HEK293 (cell line): ENCODE data around the gene CHKA.

Experiments
- CTCF ChIA-PET: fragments of 350-600 bp; formaldehyde crosslinking; extraction: SDS; loops from one replicate; lab custom pipeline; 2021; ENCODE audit warnings: antibody characterized with exemption; lab: Yijun Ruan, JAX
- POLR2A ChIA-PET: fragments of 300-600 bp; formaldehyde crosslinking; extraction: SDS; loops from one replicate; lab custom pipeline; 2020; ENCODE audit warnings: antibody characterized with exemption, inconsistent platforms; lab: Yijun Ruan, JAX
- H3K27ac ChIP-seq: fragments of 200-500 bp; sonication (Bioruptor generic); 2 replicates; pipeline ENCODE4 v1.5.1; 2014; ENCODE audit warnings: low read depth, low read length, control low read depth, inconsistent platforms; ENCODE audit errors: extremely low read depth
- H3K36me3 ChIP-seq, 2 experiments: fragments of 200-500 bp in 1 of 2; sonication (Bioruptor generic) in 1 of 2; 1 replicate in 1 of 2; 2 replicates in 1 of 2; pipeline ENCODE4 v1.5.1; 2014 to 2017; ENCODE audit warnings: inconsistent platforms in 2 of 2, low read length in 2 of 2; ENCODE audit not compliant: control insufficient read depth in 2 of 2, insufficient read depth in 1 of 2
- H3K4me1 ChIP-seq: fragments of 200-500 bp; sonication (Bioruptor generic); 2 replicates; pipeline ENCODE4 v1.5.1; 2014; ENCODE audit warnings: mild to moderate bottlenecking, low read length, inconsistent platforms; ENCODE audit not compliant: control insufficient read depth, insufficient read depth
- H3K4me3 ChIP-seq: 2 replicates; pipeline ENCODE4 v1.5.1; 2011; ENCODE audit warnings: low read depth, mild to moderate bottlenecking, control low read depth, low read length, moderate library complexity
- H3K9me3 ChIP-seq: fragments of 200-500 bp; sonication (Bioruptor generic); 2 replicates; pipeline ENCODE4 v1.5.1; 2014; ENCODE audit warnings: low read depth, low read length, inconsistent platforms; ENCODE audit not compliant: control insufficient read depth, insufficient read depth
- FEZF1 ChIP-seq: fragments of 450-650 bp; formaldehyde crosslinking; IDR thresholded peaks from 2 replicates; pipeline ENCODE4 v1.5.1; 2016; ENCODE audit warnings: missing biosample characterization, missing genetic modification characterization
- GLIS1 ChIP-seq: fragments of 450-650 bp; formaldehyde crosslinking; IDR thresholded peaks from 2 replicates; pipeline ENCODE4 v1.5.1; 2016; ENCODE audit warnings: missing biosample characterization, missing genetic modification characterization
- GLIS2 ChIP-seq: fragments of 450-650 bp; formaldehyde crosslinking; IDR thresholded peaks from 2 replicates; pipeline ENCODE4 v1.5.1; 2016; ENCODE audit warnings: missing biosample characterization, missing genetic modification characterization
- KLF1 ChIP-seq: fragments of 450-650 bp; formaldehyde crosslinking; IDR thresholded peaks from 2 replicates; pipeline ENCODE4 v1.5.1; 2016; ENCODE audit warnings: missing biosample characterization, missing genetic modification characterization
- KLF9 ChIP-seq: fragments of 450-650 bp; formaldehyde crosslinking; IDR thresholded peaks from 2 replicates; pipeline ENCODE4 v1.5.1; 2016; ENCODE audit warnings: missing biosample characterization, missing genetic modification characterization, low read depth
- SCRT2 ChIP-seq: fragments of 450-650 bp; formaldehyde crosslinking; IDR thresholded peaks from 2 replicates; pipeline ENCODE4 v1.5.1; 2016; ENCODE audit warnings: missing biosample characterization, missing genetic modification characterization
- SP2 ChIP-seq: fragments of 450-650 bp; formaldehyde crosslinking; IDR thresholded peaks from 2 replicates; pipeline ENCODE4 v1.5.1; 2016; ENCODE audit warnings: missing biosample characterization, missing genetic modification characterization
- TCF7L2 ChIP-seq: IDR thresholded peaks from 2 replicates; pipeline ENCODE4 v1.6.1; 2011; ENCODE audit warnings: low read depth, mild to moderate bottlenecking, inconsistent platforms, low read length, moderate library complexity, borderline replicate concordance
- ZBTB20 ChIP-seq: fragments of 450-650 bp; formaldehyde crosslinking; IDR thresholded peaks from 2 replicates; pipeline ENCODE4 v1.5.1; 2016; ENCODE audit warnings: missing biosample characterization, missing genetic modification characterization
- ZBTB26 ChIP-seq: fragments of 450-650 bp; formaldehyde crosslinking; optimal IDR thresholded peaks from 2 replicates; pipeline ENCODE3; 2016; ENCODE audit warnings: missing biosample characterization, mild to moderate bottlenecking, missing genetic modification characterization
- ZFP3 ChIP-seq: fragments of 450-650 bp; formaldehyde crosslinking; IDR thresholded peaks from 2 replicates; pipeline ENCODE4 v1.5.1; 2016; ENCODE audit warnings: low read depth, missing biosample characterization, missing genetic modification characterization
- ZIC2 ChIP-seq: fragments of 450-650 bp; formaldehyde crosslinking; IDR thresholded peaks from 2 replicates; pipeline ENCODE4 v1.5.1; 2016; ENCODE audit warnings: missing biosample characterization, missing genetic modification characterization
- ZNF133 ChIP-seq: fragments of 450-650 bp; formaldehyde crosslinking; IDR thresholded peaks from 2 replicates; pipeline ENCODE4 v1.5.1; 2016; ENCODE audit warnings: missing biosample characterization, missing genetic modification characterization
- ZNF2 ChIP-seq: fragments of 450-650 bp; formaldehyde crosslinking; IDR thresholded peaks from 2 replicates; pipeline ENCODE4 v1.5.1; 2016; ENCODE audit warnings: missing biosample characterization, missing genetic modification characterization
- ZNF341 ChIP-seq: fragments of 450-650 bp; formaldehyde crosslinking; IDR thresholded peaks from 2 replicates; pipeline ENCODE4; 2016; ENCODE audit warnings: low read depth, missing biosample characterization, missing genetic modification characterization
- ZNF394 ChIP-seq: fragments of 450-650 bp; formaldehyde crosslinking; IDR thresholded peaks from 2 replicates; pipeline ENCODE4 v1.5.1; 2016; ENCODE audit warnings: missing biosample characterization, missing genetic modification characterization, mild to moderate bottlenecking, moderate library complexity, borderline replicate concordance
- ZNF707 ChIP-seq: fragments of 450-650 bp; formaldehyde crosslinking; IDR thresholded peaks from 2 replicates; pipeline ENCODE4 v1.5.1; 2016; ENCODE audit warnings: missing biosample characterization, missing genetic modification characterization
- ZSCAN23 ChIP-seq: fragments of 450-650 bp; formaldehyde crosslinking; IDR thresholded peaks from 2 replicates; pipeline ENCODE4 v1.5.1; 2016; ENCODE audit warnings: missing biosample characterization, missing genetic modification characterization
- TF ChIP-seq, protein P1 (sequence below): fragments of 450-650 bp; formaldehyde crosslinking; IDR thresholded peaks from 2 replicates; pipeline ENCODE4 v1.5.1; 2016; ENCODE audit warnings: missing biosample characterization, missing genetic modification characterization
- TF ChIP-seq, protein P2 (sequence below): IDR thresholded peaks from 2 replicates; pipeline ENCODE4 v1.6.1; 2011; ENCODE audit warnings: mild to moderate bottlenecking, low read depth, low read length, borderline replicate concordance
- TF ChIP-seq, protein P3 (sequence below): fragments of 450-650 bp; formaldehyde crosslinking; IDR thresholded peaks from 2 replicates; pipeline ENCODE4 v1.5.1; 2016; ENCODE audit warnings: missing biosample characterization, missing genetic modification characterization

CHKA gene

GRCh38 chr11:68002938-68003845, 118.0 kb downstream of the CHKA start:
- no peak overlapping the region for H3K27ac ChIP-seq
- H3K36me3 ChIP-seq, result no peaks in the 10 kb centered on the region
- TF ChIP-seq ZNF133 (tag by site-specific recombination), result no peak
- TF ChIP-seq KLF1, result no peak
- no peak for TF ChIP-seq ZNF2 (tag by site-specific recombination)
- TF ChIP-seq, protein P1, sequence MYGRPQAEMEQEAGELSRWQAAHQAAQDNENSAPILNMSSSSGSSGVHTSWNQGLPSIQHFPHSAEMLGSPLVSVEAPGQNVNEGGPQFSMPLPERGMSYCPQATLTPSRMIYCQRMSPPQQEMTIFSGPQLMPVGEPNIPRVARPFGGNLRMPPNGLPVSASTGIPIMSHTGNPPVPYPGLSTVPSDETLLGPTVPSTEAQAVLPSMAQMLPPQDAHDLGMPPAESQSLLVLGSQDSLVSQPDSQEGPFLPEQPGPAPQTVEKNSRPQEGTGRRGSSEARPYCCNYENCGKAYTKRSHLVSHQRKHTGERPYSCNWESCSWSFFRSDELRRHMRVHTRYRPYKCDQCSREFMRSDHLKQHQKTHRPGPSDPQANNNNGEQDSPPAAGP, result no peak
- peak; percentile 68 for TF ChIP-seq ZIC2
- TF ChIP-seq KLF9 (tag by site-specific recombination), result 0 out of 2 replicates have a peak, but pooled peaks have one; percentile 14
- TF ChIP-seq GLIS2 (tag by site-specific recombination), result peak; percentile 48
- TF ChIP-seq FEZF1 (tag by site-specific recombination), result no peak
- no peak for TF ChIP-seq ZNF707 (tag by site-specific recombination)
- no peak for TF ChIP-seq ZFP3 (tag by site-specific recombination)
- no peak for TF ChIP-seq ZSCAN23 (tag by site-specific recombination)
- TF ChIP-seq, protein P2, sequence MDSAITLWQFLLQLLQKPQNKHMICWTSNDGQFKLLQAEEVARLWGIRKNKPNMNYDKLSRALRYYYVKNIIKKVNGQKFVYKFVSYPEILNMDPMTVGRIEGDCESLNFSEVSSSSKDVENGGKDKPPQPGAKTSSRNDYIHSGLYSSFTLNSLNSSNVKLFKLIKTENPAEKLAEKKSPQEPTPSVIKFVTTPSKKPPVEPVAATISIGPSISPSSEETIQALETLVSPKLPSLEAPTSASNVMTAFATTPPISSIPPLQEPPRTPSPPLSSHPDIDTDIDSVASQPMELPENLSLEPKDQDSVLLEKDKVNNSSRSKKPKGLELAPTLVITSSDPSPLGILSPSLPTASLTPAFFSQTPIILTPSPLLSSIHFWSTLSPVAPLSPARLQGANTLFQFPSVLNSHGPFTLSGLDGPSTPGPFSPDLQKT, result no peak
- TF ChIP-seq, protein P3, sequence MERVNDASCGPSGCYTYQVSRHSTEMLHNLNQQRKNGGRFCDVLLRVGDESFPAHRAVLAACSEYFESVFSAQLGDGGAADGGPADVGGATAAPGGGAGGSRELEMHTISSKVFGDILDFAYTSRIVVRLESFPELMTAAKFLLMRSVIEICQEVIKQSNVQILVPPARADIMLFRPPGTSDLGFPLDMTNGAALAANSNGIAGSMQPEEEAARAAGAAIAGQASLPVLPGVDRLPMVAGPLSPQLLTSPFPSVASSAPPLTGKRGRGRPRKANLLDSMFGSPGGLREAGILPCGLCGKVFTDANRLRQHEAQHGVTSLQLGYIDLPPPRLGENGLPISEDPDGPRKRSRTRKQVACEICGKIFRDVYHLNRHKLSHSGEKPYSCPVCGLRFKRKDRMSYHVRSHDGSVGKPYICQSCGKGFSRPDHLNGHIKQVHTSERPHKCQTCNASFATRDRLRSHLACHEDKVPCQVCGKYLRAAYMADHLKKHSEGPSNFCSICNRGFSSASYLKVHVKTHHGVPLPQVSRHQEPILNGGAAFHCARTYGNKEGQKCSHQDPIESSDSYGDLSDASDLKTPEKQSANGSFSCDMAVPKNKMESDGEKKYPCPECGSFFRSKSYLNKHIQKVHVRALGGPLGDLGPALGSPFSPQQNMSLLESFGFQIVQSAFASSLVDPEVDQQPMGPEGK (tag by site-specific recombination), result peak; percentile 14; the same call in 1 of the 2 replicates
- TF ChIP-seq ZBTB26 (tag by site-specific recombination), result peak; percentile 33
- 0 out of 2 replicates have a peak, but pooled peaks have one; percentile 12 for TF ChIP-seq SP2 (tag by site-specific recombination)
- TF ChIP-seq ZBTB20 (tag by site-specific recombination), result no peak
- TF ChIP-seq SCRT2, result peak; percentile 47; the same call in 1 of the 2 replicates
- no peak for TF ChIP-seq ZNF341 (tag by site-specific recombination)
- peak; percentile 33; the same call in 1 of the 2 replicates for TF ChIP-seq GLIS1 (tag by site-specific recombination)
- TF ChIP-seq TCF7L2, result no peak
- no peak for TF ChIP-seq ZNF394
- TF ChIP-seq, all 188 proteins: peak for 8
- Histone ChIP-seq H3K4me1 (no peaks in the 10 kb centered on the region; the same call in 1 of the 2 replicates), H3K9me3 (no peaks in the 10 kb centered on the region), H3K4me3 (peak overlapping the region; percentile 48)
- POLR2A ChIA-PET, result interaction anchor here (1.1 kb wide), 1 partner anchor 10 kb away, joined by 3 read pairs; no protein-coding TSS in a partner anchor
- CTCF ChIA-PET, result interaction anchor here (1.4 kb wide), 1 partner anchor 18 kb away, joined by 5 read pairs; no protein-coding TSS in a partner anchor
